Measurements from ENCODE around the gene MYH14. TPM values are rescaled to one million over a fixed set of nuclear protein-coding genes. Genes with fewer than 3 reads are reported as not detected.

The MYH14 gene
- total and polyA plus RNA-seq, 2 of the 8 experiments (the other 6 are each of a cell fraction or from before 2014, with no cell fraction given), result 17.3 to 28.6 TPM

GRCh38 chr19:50178859-50179537, 24.4 kb upstream of the MYH14 start:
- H2BK5ac ChIP-seq (ENCODE audit: low read depth, low read length), result no peak overlapping the region
- no peak overlapping the region for H3K4me2 ChIP-seq (ENCODE audit: insufficient read depth in 1 of 2, low read depth in 2 of 2, low read length in 2 of 2)
- FAIRE-seq (no peak), DNase-seq (ENCODE audit: low read depth in 1 of 2, low spot score in 2 of 2) (no peak)
- no peak overlapping the region for H3K23ac ChIP-seq (ENCODE audit: insufficient read length)
- no peaks in the 10 kb centered on the region for H3K23me2 ChIP-seq (ENCODE audit: low read depth, low read length)
- H2BK20ac ChIP-seq (ENCODE audit: low read length), result no peak overlapping the region
- H3K79me1 ChIP-seq (ENCODE audit: low read depth, low read length), result no peaks in the 10 kb centered on the region
- WGBS, 2 experiments (ENCODE audit: extremely low coverage in 1 of 2, insufficient coverage in 1 of 2, insufficient read length in 1 of 2, insufficient replicate concordance in 2 of 2, low coverage in 1 of 2, low lambda C conversion rate in 2 of 2, missing lambda C conversion rate in 1 of 2), result 72% methylated on average over 9 of the region's 9 CpGs; no CpG with 5 or more reads in 1 of the 2 experiments
- no peak overlapping the region for H3K18ac ChIP-seq (ENCODE audit: extremely low read depth, low read length)
- POLR2A ChIA-PET (ENCODE audit: partially characterized antibody), result interaction anchor here (0.7 kb wide), 1 partner anchor 153 kb away, joined by 4 read pairs; no protein-coding TSS in a partner anchor
- no peak overlapping the region for H3K27ac ChIP-seq (ENCODE audit: low read depth, low read length)
- no peaks in the 10 kb centered on the region for H3K79me2 ChIP-seq (ENCODE audit: control insufficient read depth in 1 of 2, insufficient read depth in 2 of 2, low read length in 2 of 2)
- H3K36me3 ChIP-seq (ENCODE audit: control insufficient read depth in 2 of 4, insufficient read depth in 4 of 4, low read length in 3 of 4), result no peaks in the 10 kb centered on the region
- no peaks in the 10 kb centered on the region for H3K4me1 ChIP-seq (replicated peaks in 1 of 4; ENCODE audit: control insufficient read depth in 3 of 4, insufficient read depth in 4 of 4, low read length in 3 of 4)
- no peak overlapping the region for H4K91ac ChIP-seq (replicated peaks; ENCODE audit: insufficient read length, low read length)
- peaks cover 9 to 18% of the 10 kb centered on the region in 2 experiments; a peak in 3 of 4 replicates for H3K9me3 ChIP-seq (ENCODE audit: insufficient read depth in 2 of 2, low read depth in 1 of 2, low read length in 1 of 2)
- no peak overlapping the region for H2BK120ac ChIP-seq (replicated peaks; ENCODE audit: low read depth, low read length)
- no peaks in the 10 kb centered on the region for H4K20me1 ChIP-seq (replicated peaks in 1 of 2; ENCODE audit: control insufficient read depth in 1 of 2, insufficient read depth in 2 of 2, low read length in 2 of 2)
- H4K8ac ChIP-seq (ENCODE audit: extremely low read depth, insufficient read depth, low read length), result no peak overlapping the region
- no peak overlapping the region for H3K14ac ChIP-seq (ENCODE audit: insufficient read length)
- H2AFZ ChIP-seq (ENCODE audit: low read length), result no peak overlapping the region
- no peak overlapping the region for H3K4me3 ChIP-seq (ENCODE audit: extremely low read depth in 1 of 4, insufficient read depth in 2 of 4, low read depth in 3 of 4, low read length in 4 of 4)
- H3K9ac ChIP-seq (replicated peaks in 1 of 4; ENCODE audit: extremely low read depth in 1 of 4, low read depth in 3 of 4, low read length in 3 of 4), result no peak overlapping the region
- no peak overlapping the region for H4K5ac ChIP-seq (ENCODE audit: insufficient read length, low read depth, low read length)
- no peak overlapping the region for H2AK5ac ChIP-seq (ENCODE audit: low read depth, low read length)
- H2BK12ac ChIP-seq (ENCODE audit: low read depth, low read length), result no peak overlapping the region
- no peak overlapping the region for H3K4ac ChIP-seq (replicated peaks; ENCODE audit: insufficient read length, low read depth, low read length)
- no peaks in the 10 kb centered on the region for H3K27me3 ChIP-seq (replicated peaks in 1 of 4; ENCODE audit: control insufficient read depth in 3 of 4, extremely low read depth in 1 of 4, insufficient read depth in 3 of 4, low read length in 3 of 4)
- CTCF ChIA-PET (ENCODE audit: partially characterized antibody), result no interaction called here
- H2BK15ac ChIP-seq (ENCODE audit: low read length), result no peak overlapping the region
- no peak overlapping the region for H3K56ac ChIP-seq (replicated peaks; ENCODE audit: insufficient read length, low read depth, low read length)
- no peak for TF ChIP-seq EZH2 (IDR thresholded peaks at IDR 0.05; ENCODE audit: low read depth, low read length, severe bottlenecking)
- TF ChIP-seq SAP30 (IDR thresholded peaks at IDR 0.05; ENCODE audit: insufficient read depth, insufficient replicate concordance, low read length), result no peak
- TF ChIP-seq YY1 (IDR thresholded peaks at IDR 0.05; ENCODE audit: low read depth, low read length), result no peak
- no peak for TF ChIP-seq ATF3 (IDR thresholded peaks at IDR 0.05; ENCODE audit: insufficient read depth, low read depth, low read length)
- no peak for TF ChIP-seq POLR2A (IDR thresholded peaks at IDR 0.05; ENCODE audit: control extremely low read depth in 1 of 2, low read depth in 2 of 2, low read length in 2 of 2)
- no peak for TF ChIP-seq RXRA (IDR thresholded peaks at IDR 0.05; ENCODE audit: insufficient read depth, low read depth, low read length)
